HT-29 (cell line): ENCODE measurements around the gene CPED1. TPM values are rescaled to one million over a fixed set of nuclear protein-coding genes. Genes with fewer than 3 reads are reported as not detected.
"Not testable (repeated sequence)": the region's sequence is repeated elsewhere in the genome, so short reads cannot be mapped to it uniquely, and the experiment has no call there.

Experiments used
- DNase-seq: peaks from one replicate; pipeline ENCODE4 v3.0.0-alpha.2; 2015; ENCODE audit warnings: low spot score
- total RNA-seq: library from RNA; depleted of rRNA; stranded (reverse); fragments of >200 nt; shearing (Covaris generic); gene quantifications from 2 replicates; pipeline ENCODE4 v1.2.3, GENCODE V29; 2014

CPED1 gene
- total RNA-seq, 1 experiment from 2014 or later: not detected

DNA sequence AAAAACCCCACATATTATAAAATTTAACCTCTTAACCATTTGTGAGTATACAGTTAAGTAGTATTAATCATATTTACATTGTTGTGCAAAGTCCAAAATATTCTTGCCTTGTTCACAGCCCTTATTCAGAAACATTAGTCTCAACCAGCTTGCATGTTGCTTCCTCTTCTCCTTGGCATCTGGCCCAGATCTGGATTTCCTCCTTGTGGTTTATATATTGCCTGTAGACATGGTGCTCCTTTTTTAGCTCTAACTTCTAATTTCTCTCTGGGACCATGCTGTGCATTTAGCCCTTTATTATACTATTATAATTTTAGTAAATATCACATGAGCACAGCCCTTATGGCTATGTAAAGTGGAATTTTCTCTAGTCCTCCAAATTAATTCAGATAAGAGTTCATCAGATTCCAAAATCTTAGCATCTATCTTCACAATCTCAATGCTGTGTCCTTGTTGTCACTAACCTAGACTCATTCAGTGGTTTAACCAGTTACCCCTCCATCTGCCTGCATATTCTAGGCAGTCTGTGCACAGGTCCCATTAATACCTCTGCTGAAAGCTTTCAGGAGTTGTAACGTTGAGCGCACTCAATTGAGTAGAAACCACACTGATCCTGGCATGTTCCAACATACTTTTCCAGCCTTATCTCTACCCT is 7.9 kb downstream of the CPED1 start:
- DNase-seq: peak; percentile 85

DNA sequence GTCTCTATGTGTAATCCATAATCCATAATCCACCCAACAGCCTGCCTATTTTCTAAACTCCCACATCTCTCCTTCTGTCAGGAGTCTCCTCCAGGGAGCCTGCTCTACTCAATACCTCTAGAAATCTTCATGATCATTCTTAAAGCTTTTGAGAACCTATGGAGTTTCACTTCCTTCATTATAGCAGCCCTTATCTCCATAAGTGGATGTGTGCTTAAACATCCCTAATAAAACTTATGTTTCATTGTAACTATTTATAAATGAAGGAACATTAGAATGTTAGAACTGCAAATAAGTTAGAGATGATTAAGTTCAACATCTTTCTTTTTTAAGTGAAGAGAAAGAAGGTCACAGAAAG is 8.5 kb downstream of the CPED1 start:
- no peak for DNase-seq

DNA sequence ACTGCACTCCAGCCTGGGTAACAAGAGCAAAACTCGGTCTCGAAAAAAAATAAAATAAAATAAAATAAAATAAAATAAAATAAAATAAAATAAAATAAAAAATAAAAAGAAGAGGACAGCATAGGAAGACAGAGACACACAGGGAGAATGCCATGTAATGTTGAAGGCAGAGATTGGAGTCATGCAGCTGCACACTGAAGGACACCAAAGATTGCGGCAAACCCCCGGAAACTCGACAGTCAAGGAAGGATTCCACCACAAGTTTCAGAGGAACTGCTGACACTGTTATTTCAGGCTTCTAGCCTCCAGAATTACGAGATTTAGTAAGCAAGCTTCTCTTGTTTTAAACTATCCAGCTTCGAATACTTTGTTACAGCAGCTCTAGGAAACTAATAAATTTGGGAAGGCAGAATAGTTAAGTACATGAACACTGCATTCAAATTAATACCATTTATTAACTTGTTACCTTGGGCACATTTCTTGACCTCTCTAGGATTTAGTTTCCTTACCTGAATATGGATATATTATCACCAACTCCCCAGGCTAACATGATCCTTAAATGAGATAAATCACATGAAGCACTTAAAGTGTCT is 9.5 kb downstream of the CPED1 start:
- DNase-seq: no peak

DNA sequence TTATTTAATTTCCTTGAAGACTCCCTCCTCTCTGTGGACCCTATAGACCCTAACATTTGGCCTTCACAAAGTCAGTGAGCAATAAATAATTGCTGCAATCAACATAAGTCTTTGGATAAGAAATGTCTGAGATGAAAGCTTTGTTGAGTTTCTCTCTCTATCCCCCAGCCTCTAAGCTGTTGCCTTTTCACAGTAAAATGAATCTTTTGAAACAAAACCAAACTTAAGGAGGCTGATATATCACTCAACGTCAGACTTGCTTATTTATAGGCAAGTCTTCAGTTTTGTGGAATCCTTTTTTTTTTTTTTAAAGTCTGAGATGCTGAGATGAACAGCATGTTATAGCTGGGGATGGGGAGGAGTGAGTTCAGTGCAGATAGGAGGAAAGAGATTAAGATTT is 10.0 kb downstream of the CPED1 start:
- DNase-seq: no peak

DNA sequence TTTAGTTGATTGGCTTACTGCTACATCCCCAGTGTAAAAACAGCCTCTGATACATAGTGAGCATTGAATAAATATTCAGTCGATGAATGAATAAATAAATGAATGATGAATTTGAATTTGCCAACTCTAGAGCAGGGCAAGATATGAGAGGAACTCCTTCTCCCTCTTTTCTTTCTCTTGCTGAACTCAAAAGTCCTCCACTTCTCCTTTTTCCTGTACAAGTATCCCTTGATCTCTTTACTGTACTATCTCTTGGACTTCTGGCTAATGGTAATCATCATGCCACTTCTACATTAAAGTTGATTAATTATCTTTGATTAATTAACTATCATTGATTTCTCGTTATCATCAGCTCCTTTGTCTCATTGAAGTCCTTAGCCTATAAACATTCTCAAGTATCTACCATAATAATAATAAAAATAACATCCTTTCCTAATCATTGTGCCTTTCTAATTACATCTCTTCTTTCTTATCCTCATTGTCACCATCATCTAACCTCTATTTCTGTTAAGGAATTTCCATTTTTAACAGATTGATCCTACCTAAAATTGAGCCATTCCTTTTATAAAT is 10.6 kb downstream of the CPED1 start:
- DNase-seq: no peak

DNA sequence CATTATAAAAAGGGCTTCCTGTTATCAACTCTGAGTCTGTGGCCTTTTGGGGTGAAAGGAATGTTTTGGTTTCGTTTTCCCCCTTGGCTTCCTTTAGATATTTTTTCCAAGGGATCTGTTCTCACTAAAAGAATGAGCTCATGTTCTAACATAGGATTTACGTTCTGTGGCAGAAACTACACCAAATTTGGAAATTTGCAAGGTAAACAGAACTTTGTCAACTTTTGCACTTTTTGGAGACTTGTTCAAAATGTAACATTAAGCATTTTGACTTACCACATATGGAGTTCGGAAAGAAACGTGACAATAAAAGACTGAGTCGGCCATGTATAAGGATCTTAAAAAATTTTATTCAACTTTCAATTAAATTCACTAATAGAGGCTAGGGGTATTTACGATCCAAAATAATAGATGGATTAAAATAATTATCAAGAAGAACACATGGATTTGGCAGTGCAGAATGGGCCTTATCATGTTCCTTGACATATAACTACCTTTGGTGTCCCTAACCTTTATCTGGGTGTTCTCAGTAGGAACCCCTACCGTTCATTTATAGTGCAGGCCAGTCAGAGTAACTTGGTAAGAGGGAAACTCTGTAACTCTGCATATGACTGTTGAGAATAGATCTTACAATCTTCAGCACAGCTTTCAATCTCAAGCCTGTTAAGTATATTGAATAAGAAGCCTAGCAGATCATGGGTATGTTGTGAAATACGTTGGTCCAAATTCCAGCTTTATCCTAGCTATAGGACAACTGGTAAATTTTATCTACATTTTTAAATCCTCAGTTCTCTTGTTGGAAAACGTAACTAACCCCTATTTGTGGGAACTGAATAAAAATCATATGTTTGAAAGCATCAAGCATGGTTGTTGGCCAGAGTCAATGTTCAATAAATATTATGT is 11.8 kb downstream of the CPED1 start:
- no peak for DNase-seq

DNA sequence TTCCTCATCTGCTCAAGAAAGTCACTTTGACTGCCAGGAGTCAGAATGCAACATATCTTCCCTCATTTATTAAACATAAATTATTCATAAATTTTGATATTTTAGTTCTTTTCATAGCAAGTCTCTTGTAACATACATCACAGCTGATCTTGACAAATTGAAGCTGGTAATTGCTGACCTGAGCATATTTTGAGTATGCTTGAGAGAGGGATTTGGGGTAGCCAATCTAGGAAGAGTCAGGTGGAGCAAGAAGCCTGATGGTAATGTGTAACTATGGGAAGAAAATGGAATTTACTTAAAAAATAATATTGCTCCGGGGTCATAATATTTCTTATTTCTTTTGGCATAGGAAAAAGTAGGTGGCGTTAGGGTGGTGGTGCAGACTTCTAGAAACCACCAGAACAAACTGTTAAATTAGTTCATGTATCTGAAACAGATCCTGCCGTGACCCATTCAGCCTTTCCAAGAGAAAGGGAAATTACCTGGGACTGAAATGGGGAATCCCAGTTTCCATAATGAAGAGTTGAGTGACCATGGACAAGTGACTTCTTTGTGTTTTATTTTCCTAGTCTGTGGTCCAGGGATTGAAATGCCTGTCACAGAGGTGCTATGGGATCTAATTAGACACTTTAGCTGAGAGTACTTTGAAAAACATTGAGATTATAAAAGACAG is 12.9 kb downstream of the CPED1 start:
- no peak for DNase-seq

DNA sequence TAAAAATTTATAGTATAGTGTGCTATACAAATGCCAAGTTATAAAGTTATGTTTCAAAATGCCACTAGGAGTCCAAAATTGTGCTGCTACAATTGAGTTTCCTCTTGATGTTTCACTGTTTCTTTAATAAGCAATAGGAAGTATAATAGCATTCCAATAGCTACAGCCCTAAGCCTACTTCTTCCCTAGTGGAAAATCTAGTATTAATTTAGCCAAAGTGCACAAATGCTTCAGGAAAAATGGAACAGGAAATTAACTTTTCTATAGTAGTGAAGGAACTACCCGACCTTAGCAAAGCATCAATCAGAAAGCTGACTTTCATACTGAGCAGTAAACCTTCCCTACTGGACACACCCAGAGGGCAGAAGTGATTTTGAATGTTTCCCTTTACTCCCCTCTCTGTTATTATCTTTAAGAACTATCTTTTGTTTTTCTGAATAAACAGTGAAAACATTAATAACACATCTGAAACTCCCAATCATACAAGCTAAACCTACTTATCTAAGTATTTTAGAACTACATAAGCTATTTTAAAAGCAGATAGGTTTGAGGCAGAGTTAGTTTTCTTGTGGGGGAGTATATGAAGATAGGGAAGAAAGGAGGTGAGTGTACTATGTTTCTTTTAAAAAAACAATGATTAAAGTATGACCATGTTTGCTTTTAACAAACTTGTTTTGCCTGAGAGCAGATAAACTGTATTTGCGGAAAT is 13.7 kb downstream of the CPED1 start:
- no peak for DNase-seq

DNA sequence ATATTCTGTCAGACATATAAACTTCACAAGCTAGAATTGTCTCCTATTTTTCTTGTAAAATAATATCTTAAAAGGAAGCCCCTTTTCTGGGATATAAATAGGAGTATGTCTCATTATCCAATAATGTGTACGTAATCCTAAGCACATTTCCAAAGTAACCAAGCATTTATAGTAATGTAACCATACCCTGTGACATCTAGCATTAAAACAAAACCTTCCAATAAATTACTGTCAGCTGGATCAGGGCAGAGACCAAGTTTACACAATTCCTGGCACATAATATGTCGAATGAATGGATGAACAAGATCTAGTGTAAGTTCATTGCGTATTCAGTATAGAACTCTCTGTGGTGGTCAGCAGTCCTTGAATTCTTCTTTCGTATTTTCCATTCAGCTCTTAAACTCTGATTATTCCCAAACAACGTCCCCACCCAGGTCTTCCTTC is 14.3 kb downstream of the CPED1 start:
- no peak for DNase-seq

DNA sequence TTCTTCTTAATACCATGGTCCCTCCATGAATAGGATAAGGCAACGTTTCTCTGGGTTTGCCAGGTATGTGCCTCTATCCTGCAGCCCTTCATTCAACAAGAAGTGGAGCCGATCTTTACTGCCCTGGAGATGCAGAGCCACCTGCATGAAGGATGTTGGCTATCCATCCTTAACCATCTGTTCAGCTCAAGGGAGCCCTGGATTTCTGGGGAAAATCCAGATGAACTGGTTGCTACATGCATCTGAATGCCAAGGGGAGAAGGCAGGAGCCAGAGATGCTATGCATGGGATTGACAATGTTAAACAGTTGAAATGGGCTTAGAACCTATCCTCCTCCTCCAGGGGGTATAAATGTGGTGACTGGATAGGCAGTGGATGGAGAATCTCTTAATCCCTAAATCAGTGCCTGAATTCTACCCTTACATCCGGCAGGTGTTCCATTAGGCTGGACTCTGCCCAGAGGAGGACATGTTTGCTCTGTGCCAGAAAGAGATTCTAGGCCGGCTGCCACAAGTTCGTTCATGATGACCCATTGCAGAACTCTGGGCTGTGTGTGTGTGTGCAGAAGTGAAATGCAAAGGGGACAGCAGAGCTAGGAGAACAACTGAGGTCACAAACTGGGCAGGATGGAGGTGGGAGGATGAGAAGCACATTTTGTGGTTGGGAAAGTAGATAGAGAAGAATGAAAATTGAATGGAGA is 15.6 kb downstream of the CPED1 start:
- DNase-seq: no peak

DNA sequence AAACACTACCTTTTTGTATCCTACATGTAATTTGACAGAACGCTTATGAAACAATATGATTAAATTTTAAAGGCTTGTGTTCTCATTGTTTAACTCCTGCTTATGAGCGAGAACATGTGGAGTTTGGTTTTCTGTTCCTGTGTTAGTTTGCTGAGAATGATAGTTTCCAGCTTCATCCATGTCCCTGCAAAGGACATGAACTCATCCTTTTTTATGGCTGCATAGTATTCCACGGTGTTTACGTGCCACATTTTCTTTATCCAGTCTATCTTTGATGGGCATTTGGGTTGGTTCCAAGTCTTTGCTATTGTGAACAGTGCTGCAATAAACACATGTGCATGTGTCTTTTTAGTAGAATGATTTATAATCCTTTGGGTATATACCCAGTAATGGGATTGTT is 16.5 kb downstream of the CPED1 start:
- not testable (repeated sequence) for DNase-seq

DNA sequence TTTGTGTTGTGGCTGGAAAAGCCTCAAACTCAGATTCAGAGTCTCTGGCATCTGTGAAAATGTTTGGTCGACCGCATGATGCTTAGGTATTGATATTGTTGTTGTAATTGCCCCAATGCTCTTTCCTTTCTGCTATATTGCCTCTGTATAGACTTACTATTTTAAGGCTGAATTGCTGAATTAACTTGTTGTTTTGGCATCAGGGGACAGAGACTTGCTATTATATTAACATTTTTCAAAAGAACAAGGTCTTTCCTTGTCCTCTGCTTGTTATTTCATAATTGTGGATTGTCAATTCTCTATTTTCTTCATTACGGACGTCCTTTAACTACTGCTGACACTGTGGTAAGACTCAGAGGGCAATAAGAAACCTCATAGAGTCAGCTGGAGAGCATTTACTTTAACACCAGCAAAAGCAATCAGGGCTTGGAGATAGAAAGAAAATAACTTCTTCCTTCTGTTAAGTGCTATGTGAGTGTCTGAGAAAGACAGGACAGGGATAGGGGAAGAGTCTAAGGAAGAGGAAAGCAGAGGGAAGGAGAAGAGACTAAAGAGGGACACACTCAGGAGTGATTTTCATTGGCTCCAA is 17.6 kb downstream of the CPED1 start:
- DNase-seq: no peak

DNA sequence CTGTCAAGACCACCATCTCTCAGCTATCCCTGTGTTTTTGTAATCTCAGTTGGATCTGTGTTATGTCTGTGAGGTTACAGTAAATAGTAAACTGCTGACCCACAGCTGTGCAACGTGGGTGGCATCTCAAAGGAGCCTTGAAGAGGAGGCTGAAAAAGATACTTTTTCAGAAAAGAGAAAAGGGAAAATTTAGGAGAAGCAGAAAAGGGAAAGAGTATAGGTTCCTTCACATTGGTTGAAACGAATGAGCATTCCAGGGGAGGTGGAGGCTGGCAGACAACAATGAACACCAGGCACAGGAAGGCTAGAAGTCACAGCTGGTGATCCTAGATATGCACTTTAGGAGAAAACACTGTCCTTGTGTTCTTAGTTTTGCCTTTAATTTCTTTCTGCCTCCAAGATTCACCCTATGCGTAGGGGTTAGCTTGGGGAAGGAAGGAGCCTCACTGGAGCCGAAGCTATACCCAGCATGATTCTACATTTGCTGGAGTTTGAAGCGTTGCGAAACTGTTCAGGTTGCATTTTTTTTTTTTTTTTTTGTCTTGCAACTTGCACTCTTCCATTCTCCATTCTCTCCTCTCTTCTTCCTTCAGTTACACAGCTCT is 18.3 kb downstream of the CPED1 start:
- no peak for DNase-seq

DNA sequence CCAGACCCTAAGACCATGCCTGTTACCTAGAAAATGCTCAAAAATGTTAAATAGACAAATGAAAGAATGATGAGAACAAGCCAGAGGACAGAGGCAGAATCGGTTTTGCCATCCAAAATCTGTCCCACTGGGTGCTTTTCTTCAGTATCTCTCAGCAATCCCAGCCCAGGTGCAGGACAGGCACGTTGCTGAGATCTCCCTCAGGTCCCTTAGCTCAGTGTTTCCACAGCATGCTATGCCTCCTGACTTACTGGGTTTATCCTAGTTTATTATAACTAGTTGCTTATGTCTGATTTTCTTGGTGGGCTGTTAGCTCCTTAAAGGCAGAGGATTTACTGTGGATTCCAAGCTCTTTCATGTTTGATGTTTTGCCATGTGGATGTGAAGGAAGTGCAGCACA is 20.3 kb downstream of the CPED1 start:
- no peak for DNase-seq

DNA sequence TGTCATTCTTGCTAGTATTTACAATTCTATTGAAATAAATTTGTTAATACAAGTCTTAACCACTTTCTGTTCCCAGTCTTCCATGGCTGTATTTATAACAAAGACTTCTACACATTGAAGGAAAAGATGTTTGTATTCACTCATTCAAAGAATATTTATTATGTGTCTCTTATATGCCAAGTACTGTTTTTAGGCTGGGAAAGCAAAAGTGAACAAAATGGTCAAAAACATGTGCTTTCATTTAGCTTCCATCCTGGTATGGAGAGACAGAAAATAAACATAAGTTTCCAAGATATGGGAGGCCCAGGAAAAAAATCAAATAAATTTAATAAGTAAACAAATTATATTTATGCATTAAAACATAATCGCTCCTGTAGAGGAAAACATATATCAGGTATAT is 22.9 kb downstream of the CPED1 start:
- no peak for DNase-seq

DNA sequence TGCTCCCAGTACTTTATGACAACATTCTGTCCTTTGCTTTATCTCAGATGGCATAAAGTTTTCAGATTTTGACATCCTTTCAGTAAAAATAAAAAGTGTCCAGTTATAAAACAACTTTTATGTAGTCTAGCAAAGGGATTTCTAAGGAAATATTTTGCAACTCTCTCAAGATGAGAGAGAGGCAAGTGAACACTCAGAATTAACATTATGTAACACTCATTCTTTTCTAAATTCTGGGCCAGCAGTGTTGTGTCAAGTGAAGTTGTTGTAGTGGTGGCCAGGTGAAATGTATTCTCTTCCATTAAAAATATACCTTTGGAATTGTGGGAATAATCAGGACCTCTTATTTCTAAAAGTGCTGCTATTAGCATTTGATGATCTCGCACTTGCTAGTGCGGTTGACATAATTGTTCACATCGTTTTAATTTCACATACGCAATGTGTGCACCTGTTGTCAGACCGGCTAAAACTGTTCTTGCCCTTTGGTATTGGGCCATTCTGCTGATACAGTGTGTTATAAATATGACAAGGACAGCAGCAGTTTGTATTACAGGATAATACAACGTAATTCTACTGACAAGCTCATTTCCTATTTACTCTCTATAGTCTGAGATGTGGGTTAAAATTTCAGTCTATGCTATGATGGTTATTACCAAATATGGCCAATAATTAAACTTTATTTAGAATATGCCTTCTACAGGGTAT is 23.8 kb downstream of the CPED1 start:
- DNase-seq: no peak

DNA sequence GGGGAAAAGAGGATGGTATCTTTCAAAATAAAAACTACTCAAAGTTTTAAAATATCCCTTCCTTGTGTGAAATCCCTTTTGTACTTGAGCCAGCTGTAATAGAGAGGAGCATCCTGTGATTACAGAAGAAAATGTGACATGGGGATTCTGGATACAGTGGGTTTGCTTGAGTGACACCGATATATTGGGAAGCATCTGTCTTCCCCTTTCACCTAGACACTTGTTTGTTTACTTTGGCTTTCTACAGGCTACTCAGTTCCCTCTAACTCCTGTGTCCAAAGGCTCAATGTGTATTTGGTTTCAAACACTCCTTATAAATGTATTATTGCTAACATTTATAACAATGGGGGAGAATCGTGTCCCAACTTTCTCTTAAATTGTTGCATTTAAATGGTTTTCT is 24.4 kb downstream of the CPED1 start:
- no peak for DNase-seq

DNA sequence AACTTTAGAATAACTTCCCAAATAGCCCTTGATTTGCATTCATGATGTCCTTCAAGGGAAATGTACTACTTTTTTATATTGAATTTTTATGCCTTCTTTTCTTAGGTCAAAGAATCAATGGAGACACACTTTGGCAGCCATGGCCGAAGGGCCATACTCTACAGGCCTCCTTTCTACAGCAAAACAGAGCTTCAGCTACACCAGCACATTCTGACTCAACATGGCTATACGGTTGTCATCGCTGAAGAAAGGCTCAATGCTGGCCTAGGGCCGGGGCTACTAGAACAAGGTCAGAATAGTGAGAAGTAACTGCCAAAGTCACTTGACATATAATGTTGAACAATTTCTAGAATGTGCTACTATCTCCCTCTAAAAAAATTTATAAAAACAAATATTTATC is 27.0 kb downstream of the CPED1 start:
- no peak for DNase-seq

DNA sequence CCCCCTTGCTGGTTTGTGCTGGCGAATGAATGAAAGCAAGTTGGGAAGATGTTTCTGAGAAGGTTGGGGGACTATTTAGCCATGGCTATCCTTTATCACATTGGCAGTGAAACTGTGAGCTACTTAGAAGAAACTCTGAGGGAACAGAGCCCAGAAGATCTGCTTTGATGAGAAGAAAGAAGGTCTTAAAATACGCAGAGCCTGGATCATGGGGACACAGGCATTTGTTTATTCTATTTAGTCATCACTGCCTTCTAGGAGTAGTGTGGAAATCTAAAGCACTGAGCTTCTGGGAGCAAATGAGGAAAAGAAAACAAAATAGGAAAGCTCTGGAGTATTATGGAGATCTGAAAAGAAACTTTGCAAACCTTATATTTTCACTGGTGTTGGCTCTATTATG is 28.5 kb downstream of the CPED1 start:
- no peak for DNase-seq
